Osteocyte (in vitro differentiated cells): ENCODE data around the gene ANXA7. TPM values are rescaled to one million over a fixed set of nuclear protein-coding genes. Genes with fewer than 3 reads are reported as not detected.

Source experiments
- DNase-seq: peaks from one replicate; pipeline ENCODE4 v3.0.0; 2021; ENCODE audit warnings: mixed read lengths; ENCODE audit not compliant: unreplicated experiment; ENCODE audit errors: extremely low spot score
- H3K27ac Mint-ChIP-seq: one replicate; pipeline ENCODE4 v1.8.0; 2021; ENCODE audit warnings: mild to moderate bottlenecking, mixed read lengths; ENCODE audit not compliant: unreplicated experiment
- H3K27me3 Mint-ChIP-seq: one replicate; pipeline ENCODE4 v1.8.0; 2021; ENCODE audit warnings: mixed read lengths; ENCODE audit not compliant: unreplicated experiment
- H3K36me3 Mint-ChIP-seq: one replicate; pipeline ENCODE4 v1.8.0; 2021; ENCODE audit warnings: mixed read lengths; ENCODE audit not compliant: unreplicated experiment
- H3K4me1 Mint-ChIP-seq: one replicate; pipeline ENCODE4 v1.8.0; 2021; ENCODE audit warnings: mixed read lengths; ENCODE audit not compliant: unreplicated experiment
- H3K4me3 Mint-ChIP-seq: one replicate; pipeline ENCODE4 v1.8.0; 2021; ENCODE audit warnings: mild to moderate bottlenecking, moderate library complexity, mixed read lengths; ENCODE audit not compliant: unreplicated experiment
- H3K9me3 Mint-ChIP-seq: one replicate; pipeline ENCODE4 v1.8.0; 2021; ENCODE audit warnings: mixed read lengths; ENCODE audit not compliant: unreplicated experiment
- total RNA-seq: library from RNA; stranded (reverse); gene quantifications from 2 replicates; pipeline ENCODE4 v1.2.1, GENCODE V29; 2021
- TF ChIP-seq, protein P1 (sequence below): fragments of 200-600 bp; sonication (generic); IDR thresholded peaks from 2 replicates; pipeline ENCODE4 v1.5.0; 2021; ENCODE audit warnings: antibody characterized with exemption, mild to moderate bottlenecking, moderate library complexity

Gene ANXA7
- total RNA-seq, 1 donor from 2014 or later, result 83.5 TPM

DNA sequence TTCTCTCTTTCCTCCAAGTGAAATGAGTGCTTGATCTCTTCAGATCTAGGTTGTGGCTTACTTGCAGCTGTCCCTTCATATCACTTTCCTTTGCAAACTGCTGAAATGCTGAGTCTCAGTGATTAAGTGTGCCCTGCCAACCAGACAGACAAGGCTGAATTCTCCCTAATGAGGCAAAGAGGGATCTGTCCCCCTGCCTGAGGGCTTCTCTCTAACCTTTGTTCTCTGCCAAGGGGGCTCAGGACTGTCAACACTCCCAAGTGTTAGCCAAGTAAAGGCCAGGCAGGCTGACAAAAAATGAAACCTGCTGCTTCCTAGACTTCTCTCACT lies 19.6 kb upstream of the ANXA7 start, which contains the start of gene MSS51:
TSS of gene MSS51 (minus strand) at position 24 of the 330 bp plus-strand sequence. CDS start 5,277 bp downstream, outside the sequence.
- DNase-seq, result no peak
- peaks cover 3% of the 10 kb centered on the region for H3K4me1 Mint-ChIP-seq
- no peaks in the 10 kb centered on the region for H3K27me3 Mint-ChIP-seq
- H3K27ac Mint-ChIP-seq, result no peak within 1 kb of the TSS
- peaks cover 37% of the 10 kb centered on the region for H3K36me3 Mint-ChIP-seq
- TF ChIP-seq, protein P1, sequence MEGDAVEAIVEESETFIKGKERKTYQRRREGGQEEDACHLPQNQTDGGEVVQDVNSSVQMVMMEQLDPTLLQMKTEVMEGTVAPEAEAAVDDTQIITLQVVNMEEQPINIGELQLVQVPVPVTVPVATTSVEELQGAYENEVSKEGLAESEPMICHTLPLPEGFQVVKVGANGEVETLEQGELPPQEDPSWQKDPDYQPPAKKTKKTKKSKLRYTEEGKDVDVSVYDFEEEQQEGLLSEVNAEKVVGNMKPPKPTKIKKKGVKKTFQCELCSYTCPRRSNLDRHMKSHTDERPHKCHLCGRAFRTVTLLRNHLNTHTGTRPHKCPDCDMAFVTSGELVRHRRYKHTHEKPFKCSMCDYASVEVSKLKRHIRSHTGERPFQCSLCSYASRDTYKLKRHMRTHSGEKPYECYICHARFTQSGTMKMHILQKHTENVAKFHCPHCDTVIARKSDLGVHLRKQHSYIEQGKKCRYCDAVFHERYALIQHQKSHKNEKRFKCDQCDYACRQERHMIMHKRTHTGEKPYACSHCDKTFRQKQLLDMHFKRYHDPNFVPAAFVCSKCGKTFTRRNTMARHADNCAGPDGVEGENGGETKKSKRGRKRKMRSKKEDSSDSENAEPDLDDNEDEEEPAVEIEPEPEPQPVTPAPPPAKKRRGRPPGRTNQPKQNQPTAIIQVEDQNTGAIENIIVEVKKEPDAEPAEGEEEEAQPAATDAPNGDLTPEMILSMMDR, result no peak
- no peaks in the 10 kb centered on the region for H3K9me3 Mint-ChIP-seq
- H3K4me3 Mint-ChIP-seq, result no peak within 1 kb of the TSS

DNA sequence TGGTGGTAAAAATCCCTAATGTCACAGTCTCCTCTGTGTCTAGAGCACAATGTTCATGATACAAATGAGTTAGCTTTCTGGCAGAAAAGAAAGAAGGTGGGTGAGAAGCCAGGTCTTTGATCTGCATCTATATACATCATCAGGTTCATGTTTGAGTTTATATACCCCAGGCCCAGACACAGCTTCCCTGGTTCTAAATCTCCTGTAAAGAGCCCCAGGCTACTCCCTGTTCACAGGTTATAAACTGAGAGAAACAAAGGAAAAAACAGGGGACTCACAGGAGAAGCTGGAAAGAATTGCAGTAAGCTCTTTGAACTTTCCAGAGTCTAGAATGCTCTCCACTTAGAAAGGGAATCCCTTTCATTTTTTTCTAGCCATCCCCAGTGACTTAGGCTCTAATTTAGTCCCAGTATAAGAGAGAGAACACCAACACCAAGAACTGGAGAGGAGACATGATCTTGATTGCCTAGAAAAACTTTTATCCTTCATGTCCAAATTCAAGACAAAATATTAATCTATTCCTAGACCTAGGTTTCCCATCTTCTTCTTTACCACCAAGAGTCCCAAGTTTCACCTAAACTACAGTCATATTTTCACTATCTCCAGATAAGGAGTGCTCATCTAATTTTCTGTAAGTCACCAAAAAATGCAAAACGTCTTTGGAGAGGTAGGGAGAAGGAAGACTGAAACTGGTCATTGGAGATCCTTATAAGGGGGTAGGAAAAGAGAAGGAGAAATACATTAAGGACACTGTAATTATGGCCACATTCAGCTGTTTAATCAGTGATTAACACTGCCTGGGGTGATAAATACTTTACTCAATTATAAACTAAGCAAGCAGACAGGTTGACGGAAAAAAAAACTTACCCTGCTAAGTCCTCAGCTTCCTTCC lies 19.0 kb upstream of the ANXA7 start:
- Mint-ChIP-seq H3K27ac (no peak overlapping the region), H3K27me3 (no peaks in the 10 kb centered on the region), H3K36me3 (peaks cover 36% of the 10 kb centered on the region), H3K9me3 (no peaks in the 10 kb centered on the region), H3K4me1 (peaks cover 3% of the 10 kb centered on the region), H3K4me3 (no peak overlapping the region)
- TF ChIP-seq, protein P1, result no peak
- DNase-seq, result no peak

DNA sequence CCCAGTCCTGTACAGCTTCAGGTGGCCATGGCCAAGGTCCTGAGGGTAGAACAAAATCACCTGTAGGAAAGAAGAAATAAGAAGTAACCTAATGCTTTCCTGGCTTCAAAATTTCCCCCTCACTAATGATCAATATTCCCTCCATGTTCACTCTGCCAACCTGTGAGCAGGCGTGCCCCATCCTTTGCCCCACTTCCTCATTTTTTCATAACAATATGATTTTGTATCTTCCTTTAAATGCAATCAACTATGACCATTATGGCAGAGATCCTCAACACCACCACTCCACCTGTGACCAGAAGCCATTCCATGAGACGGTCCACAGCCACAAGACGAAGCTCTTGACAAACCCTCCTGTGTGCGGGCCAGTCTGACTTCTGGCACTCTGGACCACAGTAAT lies 12.5 kb upstream of the ANXA7 start:
- Mint-ChIP-seq H3K4me1 (no peaks in the 10 kb centered on the region), H3K9me3 (no peaks in the 10 kb centered on the region), H3K27ac (no peak overlapping the region), H3K4me3 (no peak overlapping the region), H3K36me3 (peaks cover 48% of the 10 kb centered on the region), H3K27me3 (no peaks in the 10 kb centered on the region)
- TF ChIP-seq, protein P1, result no peak
- DNase-seq, result no peak

DNA sequence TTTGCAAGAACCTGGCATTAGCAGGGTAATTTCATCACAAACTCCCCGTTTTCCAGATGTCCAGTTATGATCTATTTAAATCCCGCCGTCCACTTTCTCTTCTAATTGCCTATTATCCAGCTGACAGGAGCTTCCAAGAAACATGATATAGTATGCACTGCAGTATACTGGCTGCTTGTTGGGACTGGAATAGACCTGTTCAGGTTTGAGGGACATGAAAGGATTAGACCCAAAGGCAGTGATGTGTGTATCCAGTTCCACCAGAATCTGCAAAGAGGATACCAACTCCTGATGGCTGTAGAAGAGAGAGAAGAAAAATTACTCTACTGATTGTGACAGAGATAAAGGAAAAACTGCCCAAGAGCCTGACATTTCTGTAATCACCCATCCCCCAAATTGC lies 10.6 kb upstream of the ANXA7 start:
- H3K36me3 Mint-ChIP-seq, result peaks cover 46% of the 10 kb centered on the region
- no peak overlapping the region for H3K27ac Mint-ChIP-seq
- no peaks in the 10 kb centered on the region for H3K27me3 Mint-ChIP-seq

DNA sequence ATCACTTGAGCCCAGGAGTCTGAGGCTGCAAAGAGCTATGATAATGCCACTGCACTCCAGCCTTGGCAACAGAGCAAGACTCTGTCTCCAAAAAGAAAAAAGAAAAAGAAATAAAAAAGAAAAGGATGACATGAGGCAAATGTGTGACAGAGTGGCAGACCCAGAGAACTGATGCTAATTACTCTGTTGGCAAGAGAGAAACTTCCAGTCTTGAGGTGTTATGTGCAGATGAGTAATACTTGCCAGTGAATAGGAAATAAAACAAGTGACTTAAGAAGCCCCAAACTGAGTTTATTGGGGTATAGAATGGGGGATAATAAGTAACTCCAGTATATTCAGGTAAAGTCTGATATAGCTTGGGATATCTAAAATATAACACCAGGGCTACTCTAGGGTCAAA lies 9.5 kb upstream of the ANXA7 start:
- Mint-ChIP-seq H3K27ac (no peak overlapping the region), H3K27me3 (no peaks in the 10 kb centered on the region), H3K9me3 (no peaks in the 10 kb centered on the region), H3K36me3 (peaks cover 46% of the 10 kb centered on the region), H3K4me1 (no peaks in the 10 kb centered on the region), H3K4me3 (no peak overlapping the region)
- DNase-seq, result no peak
- TF ChIP-seq, protein P1, result no peak

More for the DNA sequence above, 10.6 kb upstream of the ANXA7 start:
- TF ChIP-seq, protein P1, result no peak
- Mint-ChIP-seq H3K4me1 (no peaks in the 10 kb centered on the region), H3K9me3 (no peaks in the 10 kb centered on the region), H3K4me3 (no peak overlapping the region)
- no peak for DNase-seq
